Activated CD4-positive, alpha-beta memory T cell treated with anti-CD3 and anti-CD28 coated beads for 36 hours (primary cell): Measurements from ENCODE around the gene IMPACT. TPM values are rescaled to one million over a fixed set of nuclear protein-coding genes. Genes with fewer than 3 reads are reported as not detected.
A peak's percentile ranks its signal among the peaks of the same experiment; 100 is the strongest.

Experiments used
- CTCF ChIA-PET: fragments of 350-600 bp; sonication (Branson Sonifier 250); formaldehyde crosslinking; loops from one replicate; lab custom pipeline; 2021; ENCODE audit warnings: antibody characterized with exemption, inconsistent platforms; lab: Charles Lee
- POLR2A ChIA-PET: fragments of 350-600 bp; sonication (Branson Sonifier 250); formaldehyde crosslinking; loops from one replicate; lab custom pipeline; 2021; ENCODE audit warnings: antibody characterized with exemption; lab: Charles Lee
- DNase-seq: peaks from one replicate; pipeline ENCODE4 v3.0.0-alpha.2; 2020
- H3K27ac Mint-ChIP-seq: one replicate; pipeline ENCODE4 v1.8.0; 2021; ENCODE audit warnings: mixed read lengths
- H3K27me3 Mint-ChIP-seq: one replicate; pipeline ENCODE4 v1.8.0; 2021; ENCODE audit warnings: mixed read lengths
- H3K36me3 Mint-ChIP-seq: one replicate; pipeline ENCODE4 v1.8.0; 2021; ENCODE audit warnings: mixed read lengths
- H3K4me1 Mint-ChIP-seq: one replicate; pipeline ENCODE4 v1.8.0; 2021; ENCODE audit warnings: low read depth, mixed read lengths
- H3K4me3 Mint-ChIP-seq: one replicate; pipeline ENCODE4 v1.8.0; 2021; ENCODE audit warnings: mild to moderate bottlenecking, mixed read lengths
- H3K9me3 Mint-ChIP-seq: one replicate; pipeline ENCODE4 v1.8.0; 2021; ENCODE audit warnings: mixed read lengths
- intact Hi-C: fragments of 100-400 bp; cut with micrococcal nuclease; formaldehyde crosslinking; loops from one replicate; pipeline ENCODE4 v1.15.1; 2023
- total RNA-seq, 2 experiments: library from RNA; stranded (reverse); gene quantifications; one replicate each; pipeline ENCODE4 v1.2.3, GENCODE V29; 2021

The IMPACT gene
- total RNA-seq, result 10 to 100 TPM; 13.7 to 15.9 TPM

- intact Hi-C loops, result loop anchor here (1.0 to 5.0 kb wide), 3 partner anchors 12 to 61 kb away; no protein-coding TSS in a partner anchor
- ChIA-PET CTCF (interaction anchor here (1.1 kb wide), 1 partner anchor 67 kb away, joined by 3 read pairs; no protein-coding TSS in a partner anchor), POLR2A (interaction anchor here (0.6 to 1.0 kb wide), 3 partner anchors 13 to 429 kb away, joined by 3 to 5 read pairs (median 3); no protein-coding TSS in a partner anchor)
- Mint-ChIP-seq H3K36me3 (peaks cover 15% of the 10 kb centered on the region), H3K9me3 (peaks cover 5% of the 10 kb centered on the region), H3K4me3 (peak within 1 kb of the TSS; percentile 88), H3K4me1 (peaks cover 18% of the 10 kb centered on the region), H3K27ac (peak within 1 kb of the TSS; percentile 90), H3K27me3 (peaks cover 10% of the 10 kb centered on the region)
- peak; percentile 81 for DNase-seq
These were observed at the start of gene IMPACT for GRCh38 chr18:24426398-24427294. TSS of gene IMPACT (plus strand) at chr18:24426670. CDS start at chr18:24426757, 87 bp downstream.

GRCh38 chr18:24378598-24378997, 47.9 kb upstream of the IMPACT start:
- no peak for DNase-seq
- POLR2A ChIA-PET, result interaction anchor here (0.6 kb wide), 1 partner anchor 65 kb away, joined by 4 read pairs; no protein-coding TSS in a partner anchor
- H3K4me3 Mint-ChIP-seq, result no peak overlapping the region
- no peaks in the 10 kb centered on the region for H3K36me3 Mint-ChIP-seq
- no peaks in the 10 kb centered on the region for H3K27me3 Mint-ChIP-seq
- no peak overlapping the region for H3K27ac Mint-ChIP-seq
- CTCF ChIA-PET, result interaction anchor here (1.4 to 1.6 kb wide), 2 partner anchors 109 to 880 kb away, joined by 3 to 4 read pairs; no protein-coding TSS in a partner anchor
- intact Hi-C loops, result no loop called here
- H3K9me3 Mint-ChIP-seq, result no peaks in the 10 kb centered on the region
- peaks cover 10% of the 10 kb centered on the region for H3K4me1 Mint-ChIP-seq

GRCh38 chr18:24380163-24380747, 46.2 kb upstream of the IMPACT start:
- ChIA-PET CTCF (interaction anchor here (1.4 kb wide), 1 partner anchor 11 kb away, joined by 4 read pairs; no protein-coding TSS in a partner anchor), POLR2A (interaction anchor here (1.1 kb wide), 2 partner anchors 11 to 36 kb away, joined by 3 to 4 read pairs; no protein-coding TSS in a partner anchor)
- no peak for DNase-seq
- no peaks in the 10 kb centered on the region for H3K9me3 Mint-ChIP-seq
- no peaks in the 10 kb centered on the region for H3K36me3 Mint-ChIP-seq
- peaks cover 10% of the 10 kb centered on the region for H3K4me1 Mint-ChIP-seq
- no peak overlapping the region for H3K27ac Mint-ChIP-seq
- H3K4me3 Mint-ChIP-seq, result no peak overlapping the region
- intact Hi-C loops, result no loop called here
- H3K27me3 Mint-ChIP-seq, result peaks cover 1% of the 10 kb centered on the region

- no peak for DNase-seq
- Mint-ChIP-seq H3K27ac (no peak overlapping the region), H3K9me3 (no peaks in the 10 kb centered on the region), H3K4me1 (peaks cover 10% of the 10 kb centered on the region), H3K4me3 (no peak overlapping the region), H3K27me3 (peaks cover 1% of the 10 kb centered on the region), H3K36me3 (no peaks in the 10 kb centered on the region)
- intact Hi-C loops, result no loop called here
- POLR2A ChIA-PET, result interaction anchor here (1.1 kb wide), 1 partner anchor 35 kb away, joined by 4 read pairs; no protein-coding TSS in a partner anchor
- CTCF ChIA-PET, result interaction anchor here (1.4 kb wide), 1 partner anchor 12 kb away, joined by 4 read pairs; no protein-coding TSS in a partner anchor
These were observed 45.3 kb upstream of the IMPACT start for GRCh38 chr18:24381126-24381525.

GRCh38 chr18:24386681-24387080, 39.8 kb upstream of the IMPACT start:
- Mint-ChIP-seq H3K27ac (no peak overlapping the region), H3K9me3 (no peaks in the 10 kb centered on the region), H3K27me3 (peaks cover 5% of the 10 kb centered on the region), H3K36me3 (no peaks in the 10 kb centered on the region), H3K4me1 (no peaks in the 10 kb centered on the region), H3K4me3 (no peak overlapping the region)
- ChIA-PET CTCF (interaction anchor here (0.7 kb wide), 1 partner anchor 11 kb away, joined by 3 read pairs; the partner anchor contains the start of gene OSBPL1A), POLR2A (no interaction called here)
- DNase-seq, result no peak
- intact Hi-C loops, result no loop called here

GRCh38 chr18:24388957-24389356, 37.5 kb upstream of the IMPACT start:
- no peak overlapping the region for H3K27ac Mint-ChIP-seq
- H3K4me1 Mint-ChIP-seq, result no peaks in the 10 kb centered on the region
- no peaks in the 10 kb centered on the region for H3K36me3 Mint-ChIP-seq
- H3K9me3 Mint-ChIP-seq, result no peaks in the 10 kb centered on the region
- no peak for DNase-seq
- ChIA-PET POLR2A (no interaction called here), CTCF (no interaction called here)
- H3K27me3 Mint-ChIP-seq, result peaks cover 4% of the 10 kb centered on the region
- H3K4me3 Mint-ChIP-seq, result no peak overlapping the region
- intact Hi-C loops, result no loop called here

GRCh38 chr18:24395049-24395795, 31.2 kb upstream of the IMPACT start:
- Mint-ChIP-seq H3K9me3 (no peaks in the 10 kb centered on the region), H3K27me3 (peaks cover 21% of the 10 kb centered on the region), H3K4me1 (peaks cover 16% of the 10 kb centered on the region), H3K4me3 (no peak overlapping the region), H3K36me3 (no peaks in the 10 kb centered on the region), H3K27ac (no peak overlapping the region)
- DNase-seq, result no peak
- ChIA-PET POLR2A (interaction anchor here (1.1 to 1.3 kb wide), 2 partner anchors 26 to 32 kb away, joined by 3 to 6 read pairs; no protein-coding TSS in a partner anchor), CTCF (no interaction called here)
- intact Hi-C loops, result no loop called here

GRCh38 chr18:24396082-24396633, 30.3 kb upstream of the IMPACT start:
- ChIA-PET CTCF (interaction anchor here (0.9 kb wide), 1 partner anchor 19 kb away, joined by 3 read pairs; no protein-coding TSS in a partner anchor), POLR2A (interaction anchor here (2.8 kb wide), 1 partner anchor 18 kb away, joined by 16 read pairs; no protein-coding TSS in a partner anchor)
- no peaks in the 10 kb centered on the region for H3K36me3 Mint-ChIP-seq
- intact Hi-C loops, result loop anchor here (1.0 kb wide), 1 partner anchor 27 kb away; no protein-coding TSS in a partner anchor
- peaks cover 24% of the 10 kb centered on the region for H3K27me3 Mint-ChIP-seq
- no peak overlapping the region for H3K4me3 Mint-ChIP-seq
- peaks cover 22% of the 10 kb centered on the region for H3K4me1 Mint-ChIP-seq
- DNase-seq, result no peak
- H3K9me3 Mint-ChIP-seq, result no peaks in the 10 kb centered on the region
- no peak overlapping the region for H3K27ac Mint-ChIP-seq

- CTCF ChIA-PET, result interaction anchor here (0.9 to 1.3 kb wide), 4 partner anchors 18 to 91 kb away, joined by 3 to 7 read pairs (median 4); no protein-coding TSS in a partner anchor
- intact Hi-C loops, result loop anchor here (1.0 kb wide), 1 partner anchor 17 kb away; no protein-coding TSS in a partner anchor
- H3K4me1 Mint-ChIP-seq, result peaks cover 23% of the 10 kb centered on the region
- peak overlapping the region; percentile 72 for H3K4me3 Mint-ChIP-seq
- POLR2A ChIA-PET, result interaction anchor here (1.3 to 2.8 kb wide), 3 partner anchors 17 to 59 kb away, joined by 4 to 16 read pairs (median 8); no protein-coding TSS in a partner anchor
- peak; percentile 33 for DNase-seq
- H3K9me3 Mint-ChIP-seq, result no peaks in the 10 kb centered on the region
- H3K27ac Mint-ChIP-seq, result no peak overlapping the region
- no peaks in the 10 kb centered on the region for H3K36me3 Mint-ChIP-seq
- H3K27me3 Mint-ChIP-seq, result peaks cover 27% of the 10 kb centered on the region
These were observed 29.3 kb upstream of the IMPACT start for GRCh38 chr18:24397131-24397693.

- no peaks in the 10 kb centered on the region for H3K36me3 Mint-ChIP-seq
- no peak within 1 kb of the TSS for H3K27ac Mint-ChIP-seq
- intact Hi-C loops, result loop anchor here (1.0 kb wide), 1 partner anchor 16 kb away; no protein-coding TSS in a partner anchor
- H3K4me3 Mint-ChIP-seq, result peak within 1 kb of the TSS; percentile 72
- CTCF ChIA-PET, result interaction anchor here (0.6 to 1.3 kb wide), 4 partner anchors 11 to 91 kb away, joined by 3 to 7 read pairs (median 4); no protein-coding TSS in a partner anchor
- peaks cover 23% of the 10 kb centered on the region for H3K4me1 Mint-ChIP-seq
- H3K9me3 Mint-ChIP-seq, result no peaks in the 10 kb centered on the region
- peak; percentile 86 for DNase-seq
- H3K27me3 Mint-ChIP-seq, result peaks cover 28% of the 10 kb centered on the region
- POLR2A ChIA-PET, result interaction anchor here (1.3 to 2.8 kb wide), 3 partner anchors 16 to 59 kb away, joined by 4 to 16 read pairs (median 8); no protein-coding TSS in a partner anchor
These were observed 28.6 kb upstream of the IMPACT start, which contains the start of gene OSBPL1A for GRCh38 chr18:24397694-24398368. TSS of gene OSBPL1A (minus strand) at chr18:24397824. CDS start at chr18:24377533, 20,291 bp downstream.
